Neural crest cell (in vitro differentiated cells): ENCODE results near the gene FAM72C. TPM values are rescaled to one million over a fixed set of nuclear protein-coding genes. Genes with fewer than 3 reads are reported as not detected.
"Not testable (repeated sequence)": the region's sequence is repeated elsewhere in the genome, so short reads cannot be mapped to it uniquely, and the experiment has no call there.

Experiments used
- DNase-seq: peaks from one replicate; pipeline ENCODE4 v3.0.0; 2021; ENCODE audit warnings: low read depth, mixed read lengths, low spot score
- H3K27ac Mint-ChIP-seq: one replicate; pipeline ENCODE4 v1.8.0; 2021; ENCODE audit warnings: mild to moderate bottlenecking, mixed read lengths; ENCODE audit not compliant: unreplicated experiment
- H3K27me3 Mint-ChIP-seq: 2 replicates; pipeline ENCODE4 v1.8.0; 2021; ENCODE audit warnings: low read depth, mild to moderate bottlenecking, mixed read lengths
- H3K36me3 Mint-ChIP-seq: 2 replicates; pipeline ENCODE4 v1.8.0; 2021; ENCODE audit warnings: low read depth, mild to moderate bottlenecking, mixed read lengths
- H3K4me1 Mint-ChIP-seq: 2 replicates; pipeline ENCODE4 v1.8.0; 2021; ENCODE audit warnings: mixed read lengths
- H3K4me3 Mint-ChIP-seq: one replicate; pipeline ENCODE4 v1.8.0; 2021; ENCODE audit warnings: mild to moderate bottlenecking, mixed read lengths
- H3K9me3 Mint-ChIP-seq: 2 replicates; pipeline ENCODE4 v1.8.0; 2021; ENCODE audit warnings: mixed read lengths
- total RNA-seq: library from RNA; stranded (reverse); gene quantifications from 2 replicates; pipeline ENCODE4 v1.2.1, GENCODE V29; 2021

Gene FAM72C
- total RNA-seq, 1 donor from 2014 or later = 7.1 TPM

GRCh38 chr1:143955930-143956329, 15.9 kb downstream of the FAM72C start:
- H3K4me1 Mint-ChIP-seq, H3K27me3 Mint-ChIP-seq, H3K36me3 Mint-ChIP-seq, H3K4me3 Mint-ChIP-seq, DNase-seq, H3K27ac Mint-ChIP-seq, H3K9me3 Mint-ChIP-seq: not testable (repeated sequence)

- H3K4me1 Mint-ChIP-seq, H3K27ac Mint-ChIP-seq, H3K9me3 Mint-ChIP-seq, DNase-seq, H3K27me3 Mint-ChIP-seq, H3K36me3 Mint-ChIP-seq, H3K4me3 Mint-ChIP-seq: not testable (repeated sequence)
Measured at GRCh38 chr1:143952913-143953312, 18.9 kb downstream of the FAM72C start.

GRCh38 chr1:143951485-143952391, 20.0 kb downstream of the FAM72C start:
- H3K27ac Mint-ChIP-seq, H3K36me3 Mint-ChIP-seq, H3K4me3 Mint-ChIP-seq, H3K9me3 Mint-ChIP-seq, H3K4me1 Mint-ChIP-seq, DNase-seq, H3K27me3 Mint-ChIP-seq: not testable (repeated sequence)

GRCh38 chr1:143947749-143948148, 24.0 kb downstream of the FAM72C start:
- H3K9me3 Mint-ChIP-seq, H3K4me3 Mint-ChIP-seq, H3K36me3 Mint-ChIP-seq, DNase-seq, H3K27me3 Mint-ChIP-seq, H3K4me1 Mint-ChIP-seq, H3K27ac Mint-ChIP-seq: not testable (repeated sequence)

DNA sequence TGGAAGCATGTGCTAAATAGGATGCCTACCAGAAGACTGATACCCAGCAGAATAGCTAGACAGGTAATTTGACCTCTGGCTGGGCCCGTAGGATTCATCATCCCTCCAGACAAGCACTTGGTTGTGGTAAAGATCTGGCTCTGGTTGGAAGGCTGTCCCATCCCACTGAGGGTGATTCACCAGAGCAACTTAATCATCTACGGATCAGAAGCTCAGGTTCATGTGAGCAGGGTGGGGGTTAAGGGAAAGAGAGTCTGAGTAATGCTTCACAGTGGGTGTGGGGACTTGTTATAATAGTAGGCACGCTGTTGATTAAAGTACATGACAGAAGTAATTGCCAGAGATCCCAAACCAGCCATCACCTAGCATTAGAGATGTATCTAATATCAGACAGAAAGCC, 26.5 kb downstream of the FAM72C start:
- not testable (repeated sequence) for H3K4me3 Mint-ChIP-seq, H3K36me3 Mint-ChIP-seq, DNase-seq, H3K4me1 Mint-ChIP-seq, H3K27me3 Mint-ChIP-seq, H3K27ac Mint-ChIP-seq, H3K9me3 Mint-ChIP-seq

GRCh38 chr1:143944576-143945240, 27.1 kb downstream of the FAM72C start:
- H3K27me3 Mint-ChIP-seq, H3K27ac Mint-ChIP-seq, DNase-seq, H3K4me1 Mint-ChIP-seq, H3K9me3 Mint-ChIP-seq, H3K4me3 Mint-ChIP-seq, H3K36me3 Mint-ChIP-seq: not testable (repeated sequence)

DNA sequence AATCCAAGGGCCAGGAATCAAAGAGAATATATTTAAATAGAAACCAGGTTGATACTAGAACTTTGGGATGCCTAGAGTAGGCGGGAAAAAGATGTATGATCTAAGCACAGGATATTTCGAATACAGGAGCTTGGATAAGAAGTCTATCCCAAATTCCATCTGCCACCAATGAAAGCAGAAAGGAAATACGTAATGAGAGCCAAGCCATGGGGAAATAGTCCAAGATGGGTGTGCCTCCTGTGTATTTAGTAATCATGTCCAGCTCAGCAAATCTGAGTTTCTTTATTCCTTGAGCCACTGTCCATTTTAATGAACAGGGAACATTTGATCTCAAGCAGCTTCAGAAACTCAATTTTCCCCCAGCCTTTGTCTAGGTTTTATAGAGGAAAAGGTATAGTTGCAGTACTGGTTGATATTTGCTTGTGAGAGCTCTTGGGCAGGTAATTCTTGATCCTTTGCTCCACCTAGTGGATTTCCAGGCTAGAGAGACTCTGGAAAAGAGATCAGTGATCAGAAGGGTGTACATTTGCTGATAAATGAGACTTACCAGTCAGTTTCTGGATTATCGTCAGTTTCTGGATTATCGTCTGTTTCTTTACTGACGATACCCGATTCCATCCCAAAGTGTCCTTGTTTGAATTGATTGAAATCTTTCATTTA, 28.3 kb downstream of the FAM72C start:
- H3K9me3 Mint-ChIP-seq, H3K27ac Mint-ChIP-seq, DNase-seq: not testable (repeated sequence)

GRCh38 chr1:143942238-143942860, 29.4 kb downstream of the FAM72C start:
- not testable (repeated sequence) for H3K4me1 Mint-ChIP-seq, DNase-seq, H3K27ac Mint-ChIP-seq, H3K9me3 Mint-ChIP-seq, H3K4me3 Mint-ChIP-seq, H3K27me3 Mint-ChIP-seq, H3K36me3 Mint-ChIP-seq

More for the DNA sequence above, 28.3 kb downstream of the FAM72C start:
- H3K27me3 Mint-ChIP-seq, H3K4me3 Mint-ChIP-seq, H3K4me1 Mint-ChIP-seq, H3K36me3 Mint-ChIP-seq: not testable (repeated sequence)

DNA sequence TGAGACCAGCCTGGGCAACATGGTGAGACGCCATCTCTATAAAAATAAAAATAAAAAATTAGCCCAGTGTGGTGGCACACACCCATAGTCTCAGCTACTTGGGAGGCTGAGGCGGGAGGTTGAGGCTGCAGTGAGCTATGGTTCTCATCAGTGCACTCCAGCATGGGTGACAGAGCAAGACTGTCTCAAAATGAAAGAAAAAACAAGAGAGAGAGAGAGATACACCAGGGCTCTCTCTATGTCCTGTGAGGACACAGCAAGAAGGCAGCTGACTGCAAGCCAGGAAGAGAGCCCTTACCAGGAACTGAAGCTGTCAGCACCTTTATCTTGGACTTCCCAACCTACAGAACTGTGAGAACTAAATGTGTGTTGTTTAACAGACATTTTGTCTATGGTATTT, 32.1 kb downstream of the FAM72C start:
- not testable (repeated sequence) for H3K4me1 Mint-ChIP-seq, H3K36me3 Mint-ChIP-seq, H3K9me3 Mint-ChIP-seq, DNase-seq, H3K27ac Mint-ChIP-seq, H3K4me3 Mint-ChIP-seq, H3K27me3 Mint-ChIP-seq

DNA sequence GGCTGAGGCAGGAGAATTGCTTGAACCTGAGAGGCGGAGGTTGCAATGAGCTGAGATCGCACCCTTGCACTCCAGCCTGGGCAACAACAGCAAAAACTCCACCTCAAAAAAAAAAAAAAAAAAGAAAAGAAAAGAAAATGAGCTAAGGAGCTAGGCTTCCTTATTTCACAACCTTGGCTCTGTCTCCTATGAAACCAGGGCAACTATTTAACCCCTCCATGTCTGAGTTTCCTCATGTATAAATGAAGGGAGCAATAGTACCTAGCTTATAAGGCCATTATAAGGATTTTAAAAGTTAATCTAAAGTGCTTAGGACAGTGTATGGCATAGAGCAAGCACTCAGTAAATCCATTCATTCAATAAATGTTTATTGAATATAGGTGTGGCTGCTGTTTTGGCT, 32.9 kb downstream of the FAM72C start:
- not testable (repeated sequence) for H3K9me3 Mint-ChIP-seq, H3K4me1 Mint-ChIP-seq, H3K27me3 Mint-ChIP-seq, H3K36me3 Mint-ChIP-seq, H3K4me3 Mint-ChIP-seq, H3K27ac Mint-ChIP-seq, DNase-seq
